Dedifferentiated amniotic fluid mesenchymal stem cell (primary cell): Measurements from ENCODE around the gene UVRAG.

Experiments
- DNase-seq: peaks from one replicate; pipeline ENCODE4 v3.0.0-alpha.2; 2016; ENCODE audit errors: extremely low spot score

UVRAG gene

GRCh38 chr11:76164081-76164480 is 349.1 kb downstream of the UVRAG start:
- DNase-seq = no peak

DNA sequence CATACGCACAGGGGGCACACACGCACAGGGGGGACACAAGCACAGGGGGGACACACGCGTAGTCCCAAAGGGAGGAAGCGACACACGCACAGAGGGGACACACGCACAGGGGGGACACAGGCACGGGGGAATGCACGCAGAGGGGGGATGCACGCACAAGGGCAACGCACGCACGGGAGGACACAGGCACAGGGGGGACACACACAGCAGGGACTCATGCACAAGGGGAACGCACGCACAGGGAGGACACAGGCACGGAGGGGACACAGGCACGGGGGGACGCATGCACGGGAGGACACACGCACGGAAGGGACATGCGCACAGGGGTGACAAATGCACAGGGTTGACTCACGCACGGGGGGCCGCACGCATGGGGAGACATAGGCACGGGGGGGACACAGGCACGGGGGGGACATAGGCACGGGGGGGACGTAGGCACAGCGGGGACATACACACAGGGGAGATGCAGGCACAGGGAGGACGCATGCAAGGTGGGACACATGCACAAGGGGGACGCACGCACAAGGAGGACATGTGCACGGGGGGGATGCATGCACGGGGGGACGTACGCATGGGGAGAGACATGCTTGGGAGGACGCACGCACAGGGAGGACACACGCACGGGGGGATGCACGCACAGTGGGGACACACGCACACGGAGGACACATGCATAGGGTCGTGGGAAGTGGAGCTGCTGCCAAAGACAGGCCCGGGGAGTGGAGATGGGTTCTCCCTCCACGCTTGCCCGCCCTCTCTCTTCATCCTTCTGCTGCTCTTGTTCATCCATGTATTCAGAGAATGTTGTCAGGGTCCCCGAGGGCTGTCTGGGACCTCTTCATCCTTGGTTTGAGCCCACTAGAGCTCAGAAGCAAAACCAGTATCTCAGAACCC is 350.1 kb downstream of the UVRAG start:
- no peak for DNase-seq

GRCh38 chr11:76166314-76166713 is 351.3 kb downstream of the UVRAG start:
- DNase-seq = no peak

GRCh38 chr11:76167590-76167989 is 352.6 kb downstream of the UVRAG start:
- DNase-seq = no peak

DNA sequence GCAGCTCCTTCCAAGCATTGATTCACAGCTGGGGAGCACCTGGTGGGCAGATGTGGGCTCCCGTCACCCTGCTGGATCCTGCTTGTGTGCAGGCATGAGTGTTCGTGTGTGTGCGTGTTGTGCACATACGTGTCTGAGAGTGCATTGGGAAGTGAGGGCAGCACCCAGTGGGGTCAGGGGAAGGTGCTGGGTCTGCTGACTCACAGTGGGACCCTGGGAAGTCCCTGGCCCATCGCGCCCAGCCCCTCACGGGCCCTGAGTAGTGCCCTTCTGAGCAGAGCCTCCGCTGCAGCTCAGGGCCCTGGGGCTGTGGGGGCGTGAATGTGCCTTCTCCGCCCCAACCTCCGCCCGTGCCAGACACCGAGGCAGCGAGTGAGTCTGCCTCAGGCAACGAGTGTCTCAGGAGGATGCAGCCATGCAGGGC is 354.5 kb downstream of the UVRAG start:
- DNase-seq = no peak

DNA sequence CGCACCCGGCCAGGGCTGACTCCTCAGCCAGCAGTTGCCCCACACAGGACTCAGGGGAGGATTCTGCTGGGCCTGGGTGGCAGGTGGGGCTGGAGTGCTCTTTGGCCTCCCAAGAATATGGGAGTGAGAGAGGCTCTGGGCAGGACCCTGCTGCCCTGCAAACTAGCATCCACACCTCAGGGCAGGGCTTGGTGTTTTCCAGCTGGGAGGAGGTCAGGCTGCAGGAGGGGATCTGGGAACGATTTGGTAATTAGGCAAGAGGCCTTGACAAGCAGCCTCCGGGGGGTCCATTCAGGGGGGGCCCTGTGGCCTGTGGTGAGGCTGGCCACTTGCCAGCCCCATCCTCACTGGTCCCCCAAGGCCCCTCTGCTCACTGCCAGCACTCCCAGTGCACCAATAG is 355.5 kb downstream of the UVRAG start:
- no peak for DNase-seq

GRCh38 chr11:76172583-76172982 is 357.6 kb downstream of the UVRAG start:
- DNase-seq = no peak

GRCh38 chr11:76173663-76174062 is 358.7 kb downstream of the UVRAG start:
- no peak for DNase-seq

- DNase-seq = no peak
These were observed 359.3 kb downstream of the UVRAG start for GRCh38 chr11:76174330-76174729.

GRCh38 chr11:76175783-76176182 is 360.8 kb downstream of the UVRAG start:
- DNase-seq = no peak

DNA sequence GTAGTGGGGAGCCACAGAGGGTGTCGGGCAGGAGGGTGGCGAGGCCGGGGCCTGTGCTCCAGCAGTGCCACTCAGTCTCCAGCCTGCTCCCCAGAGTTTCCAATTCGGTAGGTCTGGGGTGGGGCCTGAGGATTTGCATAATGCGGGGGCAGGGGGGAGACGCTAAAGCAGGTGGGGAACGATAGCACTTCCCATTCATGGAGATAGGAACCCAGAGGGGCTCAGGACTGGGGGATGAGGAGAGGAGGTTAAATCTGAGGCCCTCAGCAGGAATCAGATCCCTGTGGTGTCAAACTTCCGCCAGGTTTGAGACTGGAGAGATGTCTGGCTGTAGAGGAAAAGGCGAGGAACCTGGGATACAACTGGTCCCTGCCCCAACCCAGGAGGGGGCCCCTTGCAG is 361.5 kb downstream of the UVRAG start:
- DNase-seq = no peak

- no peak for DNase-seq
These were observed 362.3 kb downstream of the UVRAG start for GRCh38 chr11:76177250-76177686.

DNA sequence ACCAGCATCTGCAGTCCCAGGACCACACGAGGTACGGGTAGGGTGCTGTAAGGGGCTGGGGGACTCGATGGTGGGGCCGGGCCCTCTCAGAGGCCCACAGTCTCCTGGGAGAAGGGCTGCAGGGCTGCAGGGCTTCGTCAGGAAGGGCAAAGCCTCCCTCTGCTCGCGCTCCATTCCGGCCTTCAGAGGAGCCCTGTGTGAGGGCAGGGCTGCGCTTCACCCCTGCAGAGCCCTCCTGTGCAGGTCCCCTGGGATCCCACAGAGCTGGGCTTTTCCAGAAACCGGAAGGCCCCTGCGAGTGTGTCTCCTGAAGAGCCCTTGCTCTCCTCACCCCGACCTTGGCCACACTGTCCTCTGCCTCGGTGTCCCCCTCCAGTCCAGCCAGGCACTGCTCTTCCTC is 364.1 kb downstream of the UVRAG start:
- no peak for DNase-seq

DNA sequence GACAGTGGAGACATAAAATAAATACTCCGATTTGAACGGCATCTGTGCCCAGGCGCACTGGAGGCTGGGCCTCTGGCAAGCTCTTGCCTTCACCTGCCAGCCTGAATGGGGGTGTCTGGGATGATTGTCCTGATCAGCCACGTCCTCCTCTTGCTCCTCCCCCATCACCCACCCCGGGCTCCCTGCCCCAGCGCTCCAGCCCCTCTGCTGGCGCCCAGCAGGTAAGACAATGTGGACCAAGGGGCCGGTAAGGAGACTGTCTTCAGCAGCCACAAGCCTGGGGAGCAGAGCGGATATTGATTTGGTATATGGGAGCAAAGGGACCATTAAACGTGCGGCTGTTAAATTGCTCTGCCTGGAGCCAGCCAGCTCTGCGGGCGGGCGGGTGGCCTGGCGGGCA is 366.4 kb downstream of the UVRAG start:
- no peak for DNase-seq

- DNase-seq = peak; percentile 17
These were observed 369.6 kb downstream of the UVRAG start for GRCh38 chr11:76184551-76184993.

DNA sequence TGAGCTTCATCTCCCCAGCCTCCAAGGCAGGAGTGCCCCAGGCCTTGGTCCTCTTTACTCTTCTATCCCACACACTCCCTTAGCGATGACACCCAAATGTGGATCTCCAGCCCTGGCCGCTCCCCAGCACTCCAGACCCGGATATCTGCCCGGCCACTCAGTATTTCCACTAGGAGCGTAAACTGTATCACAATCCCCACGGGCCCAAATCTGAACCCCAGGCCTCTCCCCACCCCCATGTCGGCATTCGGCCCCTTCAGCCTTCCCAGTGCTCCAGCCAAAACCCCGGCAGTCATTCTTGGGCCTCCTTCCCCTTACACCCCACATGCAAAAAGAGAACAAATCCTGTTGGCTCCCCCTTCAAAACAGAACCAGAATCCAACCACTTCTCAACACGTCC is 370.5 kb downstream of the UVRAG start:
- DNase-seq = no peak

DNA sequence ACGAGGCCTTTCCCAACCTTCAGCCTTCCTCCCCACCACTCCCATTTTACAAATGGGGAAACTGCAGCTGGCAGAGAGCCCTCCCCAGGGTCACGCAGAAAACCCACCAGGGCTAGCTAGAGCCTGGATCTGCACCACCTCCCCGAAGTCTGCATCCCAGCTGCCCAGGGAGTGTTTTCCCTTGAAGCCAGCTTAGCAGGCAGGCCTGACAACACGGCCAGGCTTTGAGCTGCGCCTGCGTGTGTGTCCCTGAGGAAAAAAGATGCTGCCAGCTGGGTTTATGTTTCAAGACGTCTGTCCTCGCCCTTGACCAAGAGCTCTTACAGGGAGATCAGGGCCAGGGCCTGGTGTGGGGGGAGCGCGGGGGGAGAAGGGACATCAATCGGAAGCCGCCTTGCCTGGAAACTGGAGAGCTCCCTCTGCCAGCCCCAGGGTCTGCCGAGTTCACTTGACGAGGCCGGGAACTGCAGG is 371.0 kb downstream of the UVRAG start:
- DNase-seq = no peak

- DNase-seq = no peak
These were observed 371.8 kb downstream of the UVRAG start for GRCh38 chr11:76186776-76187279.

GRCh38 chr11:76188873-76189272 is 373.9 kb downstream of the UVRAG start:
- no peak for DNase-seq

DNA sequence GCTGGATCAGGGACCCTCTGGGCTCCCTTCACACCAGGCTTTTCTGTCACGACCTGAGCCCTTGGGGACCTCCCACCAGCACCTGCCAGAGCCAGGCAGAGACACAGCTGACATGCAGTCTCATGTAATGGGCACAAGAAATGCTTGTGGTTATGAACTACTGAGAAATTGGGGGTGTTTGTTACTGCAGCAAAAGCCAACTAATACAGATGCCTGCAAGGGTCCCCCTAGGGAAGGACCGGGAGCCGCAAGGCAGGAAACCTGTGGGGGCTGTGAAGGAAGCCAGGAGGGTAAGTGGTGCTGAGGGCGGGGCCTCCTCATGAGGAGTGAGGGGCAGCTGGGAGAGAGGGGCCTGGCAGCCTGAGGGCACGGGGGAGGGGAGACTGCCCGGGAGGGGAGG is 374.7 kb downstream of the UVRAG start:
- DNase-seq = no peak

- no peak for DNase-seq
These were observed 375.4 kb downstream of the UVRAG start for GRCh38 chr11:76190376-76190775.
